NCI-H146 treated with DMSO at 0.1 percent for 48 hours (cell line): Measurements from ENCODE around the gene ANKS4B.
"Not testable (repeated sequence)": the region's sequence is repeated elsewhere in the genome, so short reads cannot be mapped to it uniquely, and the experiment has no call there.

Experiments
- DNase-seq: peaks from one replicate; lab custom pipeline; 2025; ENCODE audit not compliant: unreplicated experiment; lab: John Stamatoyannopoulos, UW

ANKS4B gene

GRCh38 chr16:21260870-21261791 is 27.6 kb downstream of the ANKS4B start:
- no peak for DNase-seq

- no peak for DNase-seq
These were observed 29.5 kb downstream of the ANKS4B start for GRCh38 chr16:21262779-21263639.

- DNase-seq, result no peak
These were observed 30.4 kb downstream of the ANKS4B start for GRCh38 chr16:21263640-21264570.

- no peak for DNase-seq
These were observed 31.1 kb downstream of the ANKS4B start for GRCh38 chr16:21264571-21265036.

- DNase-seq, result no peak
These were observed 31.8 kb downstream of the ANKS4B start for GRCh38 chr16:21265104-21265837.

- no peak for DNase-seq
These were observed 33.8 kb downstream of the ANKS4B start for GRCh38 chr16:21267298-21267697.

- no peak for DNase-seq
These were observed 34.7 kb downstream of the ANKS4B start for GRCh38 chr16:21268236-21268635.

- no peak for DNase-seq
These were observed 38.8 kb downstream of the ANKS4B start for GRCh38 chr16:21272253-21272652.

GRCh38 chr16:21272763-21273162 is 39.3 kb downstream of the ANKS4B start:
- not testable (repeated sequence) for DNase-seq

- DNase-seq, result no peak
These were observed 40.8 kb downstream of the ANKS4B start for GRCh38 chr16:21274172-21274726.

- DNase-seq, result no peak
These were observed 42.0 kb downstream of the ANKS4B start for GRCh38 chr16:21275529-21275928.

- DNase-seq, result no peak
These were observed 42.6 kb downstream of the ANKS4B start for GRCh38 chr16:21276090-21276489.

- no peak for DNase-seq
These were observed 43.8 kb downstream of the ANKS4B start for GRCh38 chr16:21277045-21277926.

- DNase-seq, result no peak
These were observed 44.6 kb downstream of the ANKS4B start, which contains the start of gene CRYM for GRCh38 chr16:21277927-21278706. CRYM (minus strand) TSS chr16:21278290; CDS start chr16:21278251, 39 bp downstream.

- DNase-seq, result no peak
These were observed 46.0 kb downstream of the ANKS4B start for GRCh38 chr16:21279501-21279900.

GRCh38 chr16:21281698-21282389 is 48.3 kb downstream of the ANKS4B start:
- DNase-seq, result no peak
